HL-60/S4 treated with retinoic acid at 250 ng/mL for 4 days and 3 days (cell line): ENCODE results near the gene RAF1.
"Not testable (repeated sequence)": the region's sequence is repeated elsewhere in the genome, so short reads cannot be mapped to it uniquely, and the experiment has no call there.

Source experiments
- in situ Hi-C: fragments of 300-500 bp; cut with MboI; formaldehyde crosslinking; loops from 2 replicates; pipeline ENCODE4 v1.7.0; 2022; ENCODE audit warnings: low sequenced_read_pairs

RAF1 gene

DNA sequence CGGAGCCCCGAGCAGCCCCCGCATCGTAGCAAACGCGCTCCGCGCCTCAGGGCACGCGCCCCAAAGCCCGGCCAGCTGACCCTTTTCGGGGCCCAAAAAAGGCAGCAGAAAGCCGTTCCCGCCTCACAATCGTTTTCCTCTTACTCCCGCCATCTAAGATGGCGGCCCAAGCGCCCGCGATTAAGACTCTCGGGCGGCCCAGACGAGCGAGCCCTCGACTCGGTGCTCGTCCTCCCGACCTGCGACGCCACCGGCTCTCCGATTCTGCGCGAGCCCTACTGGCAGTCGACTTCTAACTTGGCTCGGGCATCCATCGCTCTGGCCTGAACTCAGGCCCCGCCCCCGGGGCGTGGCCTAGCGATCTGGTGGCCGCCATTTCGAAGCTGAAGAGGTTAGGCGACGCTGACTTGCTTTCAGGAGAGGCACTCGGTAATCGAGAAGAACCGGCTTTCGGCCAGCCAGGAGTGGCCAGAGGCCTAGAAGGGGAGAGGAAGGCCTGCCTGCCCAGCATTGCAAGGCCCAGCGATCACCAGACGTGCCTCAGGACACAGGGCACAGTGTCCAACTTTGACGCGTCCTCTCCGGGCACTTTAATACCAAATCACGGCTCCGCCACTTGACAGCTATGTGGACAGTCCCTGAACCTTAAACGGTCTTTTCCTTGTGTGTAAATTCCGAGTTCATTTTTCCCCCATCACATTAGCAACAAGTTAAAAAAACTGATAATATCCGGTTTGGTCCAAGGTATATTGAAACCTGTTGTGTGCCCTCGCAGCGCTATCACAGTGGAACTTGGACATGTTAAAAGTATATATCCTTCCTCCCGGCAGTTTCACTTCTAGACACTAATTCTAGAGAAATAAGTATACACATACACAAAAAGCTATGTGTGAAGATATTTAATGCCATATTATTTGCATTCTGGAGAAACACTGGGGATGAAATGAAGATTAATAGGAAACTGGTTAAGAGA, at the start of gene RAF1:
TSS of gene RAF1 (minus strand) at position 182 of the 973 bp plus-strand sequence. CDS start 45,396 bp downstream, outside the sequence.
- in situ Hi-C loops = no loop called here

DNA sequence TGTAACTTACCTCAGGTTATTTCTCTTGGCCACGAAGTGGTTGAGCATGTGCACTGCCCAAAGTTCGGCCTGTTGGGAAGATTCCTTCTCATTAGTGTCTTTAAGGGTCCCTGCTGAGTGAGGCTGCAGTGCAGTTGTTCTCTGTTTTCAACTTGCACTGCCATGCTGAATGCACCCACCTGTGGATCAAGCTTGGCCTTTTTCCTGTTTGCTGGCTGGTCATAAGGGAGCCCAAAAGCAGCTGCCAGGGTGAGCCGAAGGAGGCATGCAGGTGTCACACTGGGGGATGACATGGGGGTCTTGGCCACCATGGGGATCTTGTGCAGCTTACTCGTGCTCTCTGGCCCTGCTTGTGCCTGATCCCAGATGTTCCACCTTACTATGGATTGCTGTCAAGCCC, 46.1 kb upstream of the RAF1 start:
- in situ Hi-C loops = no loop called here

DNA sequence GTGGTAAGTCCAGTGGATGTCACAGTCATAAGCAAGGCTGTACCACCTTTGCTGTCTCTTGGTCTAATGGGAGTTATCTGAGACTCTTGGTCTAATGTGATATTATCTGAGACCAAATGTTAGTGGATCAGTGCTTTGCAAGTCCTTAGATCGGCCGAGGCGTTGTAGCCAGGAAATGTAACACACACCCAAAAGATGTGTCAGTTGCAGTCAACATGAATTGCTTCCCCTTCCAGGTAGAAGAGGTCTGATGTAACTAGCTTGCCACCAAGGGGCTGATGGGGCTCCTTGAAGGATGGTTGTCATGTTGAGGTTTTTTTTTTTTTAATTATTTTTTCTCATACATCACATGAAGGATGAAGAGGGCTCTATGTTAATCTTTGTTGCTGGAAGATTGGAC, 45.4 kb upstream of the RAF1 start:
- in situ Hi-C loops = no loop called here

DNA sequence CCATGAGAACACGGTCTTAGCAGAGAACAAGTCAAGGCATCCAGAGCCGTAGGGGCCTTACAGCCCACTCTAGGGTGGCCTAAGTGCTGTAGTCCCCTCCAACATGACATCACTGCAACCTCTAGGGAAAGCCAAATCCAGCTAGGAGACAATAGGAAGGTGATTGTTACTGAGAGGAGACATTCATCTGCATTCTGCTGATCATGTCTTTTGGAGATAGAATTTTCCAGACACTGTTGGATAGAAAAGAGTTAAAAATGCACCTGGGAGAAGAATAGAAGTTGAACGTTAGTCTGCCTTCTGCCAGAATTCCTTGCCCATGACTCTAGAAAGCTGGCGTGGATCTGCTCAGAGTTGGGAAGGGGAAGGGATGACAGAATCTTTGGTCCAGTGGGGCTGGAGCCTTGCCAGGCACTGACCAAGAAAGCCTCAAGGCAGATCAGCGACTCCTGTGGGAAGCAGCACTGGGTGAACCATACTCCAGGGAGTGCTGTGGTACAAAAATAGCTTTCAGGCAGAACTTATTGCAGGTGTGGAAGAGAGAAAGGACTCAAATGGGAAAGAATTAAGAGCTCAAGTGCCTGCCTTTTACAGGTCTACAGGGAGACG, 44.8 kb upstream of the RAF1 start:
- in situ Hi-C loops = no loop called here

DNA sequence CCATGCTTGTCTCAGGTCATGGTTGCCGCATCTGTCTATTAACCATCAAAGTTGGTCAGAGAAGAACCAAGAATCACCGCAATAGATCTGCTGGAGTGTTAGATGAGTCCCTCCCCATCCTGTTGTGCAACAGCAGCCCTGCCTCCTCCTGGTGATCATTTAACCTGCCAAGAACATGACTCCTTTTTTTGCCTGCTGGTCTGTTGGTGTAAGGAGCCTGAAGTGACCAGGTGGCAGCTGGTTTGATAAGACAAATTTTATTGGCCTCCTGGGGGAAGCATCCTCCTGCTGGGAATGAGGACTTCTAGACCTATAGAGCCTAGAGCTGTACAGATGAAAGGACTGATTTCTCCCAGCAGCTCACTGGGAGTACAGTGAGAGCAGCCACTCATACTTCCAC, 43.5 kb upstream of the RAF1 start:
- in situ Hi-C loops = no loop called here

DNA sequence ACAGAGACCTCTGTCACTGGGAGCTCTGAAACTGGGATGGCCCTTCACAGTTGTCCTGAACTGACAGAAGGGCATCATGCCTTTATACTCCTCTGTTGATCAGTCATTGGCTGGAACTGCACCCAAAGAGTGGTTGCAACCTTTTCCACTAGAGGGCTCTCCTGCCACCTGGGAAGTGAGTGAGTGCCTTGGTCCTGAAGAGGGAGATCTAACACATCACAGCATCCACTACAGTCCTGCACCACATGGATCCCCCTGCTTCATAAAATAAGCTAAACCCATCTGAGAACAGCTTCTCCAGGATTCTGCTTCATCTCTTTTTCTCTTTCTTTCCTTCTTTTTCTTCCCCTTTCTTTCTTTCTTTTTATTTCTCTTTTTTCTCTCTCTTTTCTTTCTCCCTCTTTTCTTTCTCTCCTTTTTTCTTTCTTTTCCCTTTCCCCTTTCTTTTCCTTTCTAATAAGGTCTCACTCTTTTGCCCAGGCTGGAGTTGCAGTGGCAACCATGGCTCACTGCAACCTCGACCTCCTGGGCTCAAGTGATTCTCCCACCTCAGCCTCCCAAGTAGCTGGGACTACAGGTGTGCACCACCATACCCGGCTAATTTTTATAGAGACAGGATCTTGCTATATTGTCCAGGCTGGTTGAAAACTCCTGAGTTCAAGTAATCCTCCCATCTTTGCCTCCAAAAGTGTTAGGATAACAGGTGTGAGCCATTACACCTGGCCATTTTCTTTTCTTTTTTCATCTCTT, 42.8 kb upstream of the RAF1 start:
- in situ Hi-C loops = no loop called here

DNA sequence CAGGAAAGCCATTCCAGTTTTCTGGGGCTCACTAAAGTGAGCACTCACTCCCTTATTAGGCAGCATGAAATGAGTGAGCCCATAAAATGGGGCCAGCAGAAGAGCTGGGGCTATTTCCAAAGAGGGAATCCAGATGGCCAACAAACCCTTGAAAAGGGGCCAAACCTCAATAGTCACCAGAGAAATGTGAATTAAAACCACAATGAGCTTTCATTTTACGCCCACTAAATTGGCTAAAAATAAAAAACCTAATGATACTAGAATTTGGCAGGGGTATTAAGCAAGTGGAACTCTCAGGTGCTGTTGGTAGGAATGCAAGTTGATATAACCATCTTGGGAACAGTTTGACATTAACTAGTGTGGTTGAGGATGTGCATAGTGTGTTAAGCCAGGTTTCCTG, 42.1 kb upstream of the RAF1 start:
- in situ Hi-C loops = no loop called here

DNA sequence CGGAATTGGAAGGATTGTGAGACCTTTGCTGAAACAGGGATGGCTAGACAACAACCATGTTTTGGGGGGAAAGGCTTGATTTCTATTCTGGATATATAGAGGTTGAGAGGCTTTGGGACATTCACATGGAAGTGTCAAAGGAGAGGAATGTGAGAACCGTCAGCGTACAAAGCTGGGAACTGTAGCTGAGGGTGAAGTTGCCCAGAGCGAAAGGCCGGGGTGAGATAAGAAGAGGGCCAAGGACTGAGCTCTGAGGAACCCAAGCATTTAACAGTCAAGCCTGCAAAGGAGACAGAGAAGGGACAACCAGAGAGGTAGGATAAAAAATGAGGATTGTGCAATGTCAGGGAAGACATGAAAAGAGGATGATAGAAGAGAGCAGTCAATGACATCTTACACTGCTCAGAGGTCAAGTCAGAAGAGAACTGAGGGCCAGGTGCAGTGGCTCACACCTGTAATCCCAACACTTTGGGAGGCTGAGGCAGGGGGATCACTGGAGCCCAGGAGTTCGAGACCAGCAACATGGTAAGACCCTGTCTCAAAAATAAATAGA, 41.5 kb upstream of the RAF1 start:
- in situ Hi-C loops = no loop called here

DNA sequence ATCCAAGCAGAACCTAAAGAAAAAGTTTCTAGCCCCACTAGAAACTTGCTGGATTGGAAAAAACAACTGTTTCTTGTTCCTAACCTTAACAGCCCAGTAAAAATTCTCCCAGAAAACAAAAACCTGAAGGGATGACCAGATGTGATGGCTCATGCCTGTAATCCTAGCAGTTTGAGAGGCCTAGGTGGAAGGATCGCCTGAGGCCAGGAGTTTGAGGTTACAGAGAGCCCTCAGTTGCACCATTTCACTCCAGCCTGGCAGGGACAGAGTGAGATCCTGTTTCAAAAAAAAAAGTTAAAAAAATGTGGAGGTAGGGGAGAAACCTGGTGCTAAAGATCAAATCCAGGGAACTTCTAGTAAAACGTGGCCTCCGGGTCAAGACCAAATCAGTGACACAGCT, 38.6 kb upstream of the RAF1 start:
- in situ Hi-C loops = no loop called here

DNA sequence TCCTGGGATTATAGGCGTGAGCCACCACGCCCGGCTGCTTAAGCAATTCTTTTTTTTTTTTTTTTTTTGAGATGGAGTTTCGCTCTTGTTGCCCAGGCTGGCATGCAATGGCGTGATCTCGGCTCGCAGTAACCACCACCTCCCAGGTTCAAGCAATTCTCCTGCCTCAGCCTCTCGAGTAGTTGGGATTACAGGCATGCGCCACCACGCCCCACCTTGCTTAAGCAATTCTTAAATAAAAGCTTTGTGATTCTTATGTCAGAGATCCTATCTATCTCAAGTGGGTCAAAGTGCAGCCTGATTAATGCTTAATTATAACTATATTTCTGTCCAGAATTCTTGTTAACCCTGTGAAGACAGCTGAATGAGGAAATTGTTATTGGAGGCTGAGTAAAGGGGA, 37.7 kb upstream of the RAF1 start:
- in situ Hi-C loops = not testable (repeated sequence)

DNA sequence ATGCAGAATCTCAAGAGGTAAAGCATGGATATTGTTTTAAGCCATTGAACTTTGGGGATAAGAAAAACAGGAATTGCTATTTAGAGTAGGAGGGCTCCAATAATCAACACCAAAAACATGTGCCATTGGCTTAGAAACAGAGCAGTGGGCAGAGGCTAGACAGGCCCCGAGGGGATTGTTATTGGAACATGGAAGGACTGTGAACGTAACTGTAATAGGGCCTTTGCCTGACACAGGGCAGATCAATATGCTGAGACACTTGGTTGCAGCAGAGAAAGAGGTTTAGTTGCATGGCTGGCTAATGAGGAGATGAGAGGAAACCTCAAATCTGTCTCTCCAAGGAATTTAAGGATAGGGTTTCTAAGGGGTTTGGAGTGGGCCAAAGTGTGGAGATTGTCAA, 36.9 kb upstream of the RAF1 start:
- in situ Hi-C loops = no loop called here

DNA sequence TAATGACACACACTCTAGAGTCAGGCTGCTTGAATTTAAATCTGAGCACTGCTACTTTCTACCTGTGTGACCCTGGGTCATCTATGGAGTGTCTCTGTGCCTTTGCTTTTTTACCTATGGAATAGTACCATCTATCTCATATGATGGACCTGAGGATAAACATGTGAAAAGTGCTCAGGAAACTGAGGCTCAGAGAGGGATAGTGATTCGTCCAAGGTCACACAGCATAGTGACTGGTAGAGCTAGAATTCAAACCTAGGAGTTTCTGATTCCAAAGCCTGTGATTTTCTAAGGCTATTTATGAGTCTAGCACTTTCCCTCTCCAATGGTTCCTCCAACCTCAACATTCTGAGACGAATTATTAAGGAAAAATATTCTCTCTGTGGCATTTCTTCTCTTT, 32.0 kb upstream of the RAF1 start:
- in situ Hi-C loops = no loop called here

DNA sequence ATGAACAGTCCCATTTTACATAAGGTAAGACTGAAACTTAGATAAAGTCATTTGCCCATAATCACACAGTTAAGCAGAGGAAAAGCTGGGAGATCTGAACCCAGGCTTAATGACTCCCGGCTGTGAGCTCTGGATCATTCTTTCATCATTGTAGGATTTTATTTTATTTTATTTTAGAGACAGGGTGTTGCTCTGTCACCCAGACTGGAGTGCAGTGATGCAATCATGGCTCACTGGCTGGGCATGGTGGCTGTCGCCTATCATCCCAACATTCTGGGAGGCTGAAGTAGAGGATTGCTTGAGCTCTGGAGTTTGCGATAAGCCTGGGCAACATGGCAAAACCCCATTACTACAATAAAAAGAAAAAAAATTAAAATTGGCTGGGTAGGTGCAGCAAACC, 31.2 kb upstream of the RAF1 start:
- in situ Hi-C loops = no loop called here

DNA sequence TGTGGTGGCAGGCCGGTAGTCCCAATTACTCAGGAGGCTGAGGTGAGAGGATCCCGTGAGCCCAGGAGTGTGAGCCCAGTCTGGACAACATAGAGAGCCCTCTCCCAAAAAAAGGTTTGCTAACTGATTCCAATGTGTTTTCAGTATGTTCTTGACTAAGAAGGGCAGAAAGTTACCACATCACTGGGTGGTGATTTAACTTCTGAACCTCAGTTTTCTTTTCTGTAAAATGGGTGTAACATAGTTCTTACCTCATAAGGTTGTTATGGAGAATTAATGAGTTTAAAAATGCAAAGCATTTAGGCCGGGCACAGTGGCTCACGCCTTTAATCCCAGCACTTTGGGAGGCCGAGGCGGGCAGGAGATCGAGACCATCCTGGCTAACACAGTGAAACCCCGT, 28.5 kb upstream of the RAF1 start:
- in situ Hi-C loops = no loop called here

DNA sequence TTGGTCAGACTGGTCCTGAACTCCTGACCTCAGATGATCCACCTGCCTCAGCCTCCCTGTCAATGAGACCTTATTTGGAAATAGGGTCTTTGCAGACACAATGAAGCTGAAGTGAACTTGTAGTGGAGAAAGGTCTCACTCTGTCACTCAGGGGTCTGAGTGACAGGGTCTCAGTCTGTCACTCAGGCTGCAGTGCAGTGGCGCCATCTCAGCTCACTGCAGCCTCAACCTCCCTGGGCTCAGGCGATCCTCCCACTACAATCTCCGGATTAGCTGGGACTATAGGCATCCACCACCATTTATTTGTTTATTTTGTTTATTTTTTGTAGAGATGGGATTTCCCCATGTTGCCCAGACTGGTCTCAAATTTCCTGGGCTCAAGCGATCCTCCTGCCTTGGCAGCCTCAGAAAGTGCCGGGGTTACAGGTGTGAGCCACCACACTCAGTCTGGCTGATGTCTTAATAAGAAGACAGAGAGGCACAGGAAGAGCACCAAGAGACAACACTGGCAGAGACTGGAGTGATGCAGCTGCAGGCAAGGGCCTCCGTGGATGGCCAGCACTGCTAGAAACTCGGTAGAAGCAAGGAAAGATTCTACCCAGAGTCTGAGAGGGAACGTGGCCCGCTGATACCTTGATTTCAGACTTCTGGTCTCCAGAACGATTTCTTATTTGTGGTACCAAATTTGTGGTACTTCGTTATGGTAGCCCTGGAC, 26.2 kb upstream of the RAF1 start:
- in situ Hi-C loops = no loop called here

DNA sequence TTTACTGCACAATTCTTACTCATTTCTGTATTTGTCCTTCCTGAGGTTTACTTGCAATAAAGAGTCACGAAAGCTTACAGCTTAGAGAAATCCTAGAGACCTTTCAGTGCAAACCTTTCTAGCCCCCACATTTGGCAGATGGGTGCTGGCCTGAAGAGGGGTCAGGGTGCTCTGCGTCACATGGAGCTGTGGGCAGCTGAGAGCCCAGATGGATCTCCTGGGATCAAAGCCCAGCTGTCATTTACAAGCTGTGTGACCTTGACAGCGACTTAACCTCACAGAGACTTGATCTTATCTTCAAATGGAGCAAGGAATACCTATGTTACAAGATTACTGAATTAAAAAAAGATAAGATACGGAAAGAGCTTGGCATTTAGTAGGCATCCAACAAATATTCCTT, 24.0 kb upstream of the RAF1 start:
- in situ Hi-C loops = no loop called here

DNA sequence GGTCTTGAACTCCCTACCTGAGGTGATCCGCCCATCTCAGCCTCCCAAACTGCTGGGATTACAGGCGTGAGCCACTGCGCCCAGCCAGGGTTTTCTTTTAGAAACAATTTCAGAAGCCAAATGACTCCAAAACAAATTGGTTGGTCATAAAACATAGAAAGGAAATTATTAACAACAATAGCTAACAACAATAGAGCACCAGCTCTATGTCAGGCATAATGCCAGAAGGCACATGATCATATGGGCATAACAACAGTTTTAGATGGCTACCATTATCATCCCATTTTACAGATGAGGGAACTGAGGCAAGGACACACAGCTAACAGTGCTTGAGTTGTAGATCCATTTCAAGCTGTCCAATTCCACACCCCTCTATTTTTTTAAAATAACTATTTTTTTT, 22.2 kb upstream of the RAF1 start:
- in situ Hi-C loops = no loop called here

DNA sequence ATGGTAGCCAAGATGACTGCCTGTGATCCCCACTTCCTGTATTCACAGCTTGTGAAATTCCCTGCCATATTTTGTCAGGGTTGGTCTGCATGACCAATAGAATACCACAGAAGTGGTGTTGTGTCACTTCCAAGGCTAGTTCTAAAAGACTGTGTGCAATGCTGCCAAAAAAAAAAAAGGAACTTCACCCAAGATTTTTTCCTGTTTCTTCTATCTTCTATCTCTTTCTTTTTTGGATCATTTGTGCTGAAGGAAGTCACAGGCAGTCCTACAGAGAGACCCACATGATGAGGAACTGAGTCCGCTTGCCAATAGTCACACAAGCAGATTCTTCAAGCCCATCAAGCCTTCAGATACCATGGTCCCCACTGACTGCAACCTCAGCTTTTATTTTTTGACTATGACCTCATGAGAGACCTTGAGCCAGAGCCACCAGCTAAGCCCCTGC, 18.1 kb upstream of the RAF1 start:
- in situ Hi-C loops = no loop called here

DNA sequence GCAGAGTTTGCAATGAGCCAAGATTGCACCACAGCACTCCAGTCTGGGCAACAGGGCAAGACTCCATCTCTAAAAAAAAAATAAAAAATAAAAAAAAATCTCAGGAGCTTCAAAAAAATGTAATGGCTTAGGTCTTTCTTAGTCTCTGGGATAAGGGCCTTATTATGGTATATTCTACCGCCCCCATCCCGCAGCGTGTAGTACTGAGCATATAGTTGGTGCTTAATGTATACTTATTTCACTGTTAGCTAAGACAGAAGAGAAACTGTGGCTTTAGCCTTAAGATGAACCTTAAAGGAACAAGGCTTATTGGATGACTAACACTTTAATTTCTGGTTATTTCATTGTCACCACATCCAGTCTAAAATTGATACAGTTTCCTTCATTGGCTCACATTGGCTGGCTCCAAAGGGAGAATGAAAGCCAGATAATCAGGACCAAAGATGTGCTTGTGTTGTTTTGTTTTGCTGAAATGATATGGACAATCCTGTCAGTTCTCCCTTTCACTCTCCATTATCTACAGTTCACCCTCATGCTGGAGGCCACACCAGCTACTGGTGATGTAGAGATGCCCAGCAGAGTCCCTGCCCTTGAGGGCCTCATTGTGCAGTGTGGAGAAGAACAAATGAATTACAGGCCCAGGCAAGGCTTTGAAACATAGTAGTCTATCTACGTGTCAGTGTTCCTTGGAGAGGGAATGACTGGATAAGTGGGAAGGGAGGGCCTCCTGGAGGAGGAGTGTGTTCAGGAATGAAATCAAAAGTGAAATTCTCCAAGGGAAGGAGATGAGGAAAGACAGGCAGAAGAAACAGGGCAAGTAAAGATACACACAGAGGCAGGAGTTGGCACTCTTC, 17.4 kb upstream of the RAF1 start:
- in situ Hi-C loops = no loop called here

DNA sequence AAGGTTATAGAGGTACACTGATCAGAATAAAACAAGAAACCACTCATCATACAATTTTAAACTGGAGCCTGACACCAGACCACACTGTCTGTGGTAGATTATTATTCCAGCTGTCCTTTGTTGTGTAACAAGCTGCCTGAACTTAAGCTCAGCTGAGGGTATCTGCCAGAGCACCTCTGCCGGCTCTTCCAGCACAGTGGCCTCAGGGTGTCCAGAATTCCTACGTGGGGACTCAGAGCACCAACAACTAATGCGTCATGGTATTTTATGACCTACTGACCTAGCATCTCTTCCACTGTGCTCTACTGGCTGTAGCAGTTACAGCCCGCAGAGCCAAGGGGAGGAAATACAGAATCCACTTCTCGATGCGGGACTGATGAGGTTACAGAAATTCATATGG, 15.6 kb upstream of the RAF1 start:
- in situ Hi-C loops = no loop called here
